ENCODE measurements around the gene RCSD1. TPM values are rescaled to one million over a fixed set of nuclear protein-coding genes. Genes with fewer than 3 reads are reported as not detected.

Gene RCSD1
- total and polyA plus RNA-seq, 2 of the 13 experiments (the other 11 are each of a cell fraction or from before 2014, with no cell fraction given), result not detected

DNA sequence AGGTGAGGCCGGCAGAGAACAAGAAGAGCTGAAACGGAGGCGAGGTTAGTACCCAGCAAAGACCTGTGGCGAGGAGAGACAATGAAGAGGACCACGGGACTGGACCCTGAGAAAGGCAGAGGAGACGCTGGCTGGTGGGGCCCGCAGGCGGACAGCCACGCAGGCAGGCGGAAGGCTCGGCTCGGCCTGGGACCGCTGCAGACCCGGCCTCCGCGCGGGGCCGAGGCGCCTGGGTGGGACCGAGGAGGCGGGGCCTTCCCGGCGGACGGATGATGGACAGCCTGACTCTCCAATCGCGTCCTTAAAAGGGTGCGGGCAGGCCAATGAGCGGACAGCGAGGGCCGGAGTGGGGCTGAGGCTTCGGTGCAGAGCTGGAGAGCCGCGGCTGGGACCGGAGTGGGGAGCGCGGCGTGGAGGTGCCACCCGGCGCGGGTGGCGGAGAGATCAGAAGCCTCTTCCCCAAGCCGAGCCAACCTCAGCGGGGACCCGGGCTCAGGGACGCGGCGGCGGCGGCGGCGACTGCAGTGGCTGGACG lies 91.7 kb downstream of the RCSD1 start, which contains the start of gene MPZL1 (continued):
- TF ChIP-seq, protein P1, sequence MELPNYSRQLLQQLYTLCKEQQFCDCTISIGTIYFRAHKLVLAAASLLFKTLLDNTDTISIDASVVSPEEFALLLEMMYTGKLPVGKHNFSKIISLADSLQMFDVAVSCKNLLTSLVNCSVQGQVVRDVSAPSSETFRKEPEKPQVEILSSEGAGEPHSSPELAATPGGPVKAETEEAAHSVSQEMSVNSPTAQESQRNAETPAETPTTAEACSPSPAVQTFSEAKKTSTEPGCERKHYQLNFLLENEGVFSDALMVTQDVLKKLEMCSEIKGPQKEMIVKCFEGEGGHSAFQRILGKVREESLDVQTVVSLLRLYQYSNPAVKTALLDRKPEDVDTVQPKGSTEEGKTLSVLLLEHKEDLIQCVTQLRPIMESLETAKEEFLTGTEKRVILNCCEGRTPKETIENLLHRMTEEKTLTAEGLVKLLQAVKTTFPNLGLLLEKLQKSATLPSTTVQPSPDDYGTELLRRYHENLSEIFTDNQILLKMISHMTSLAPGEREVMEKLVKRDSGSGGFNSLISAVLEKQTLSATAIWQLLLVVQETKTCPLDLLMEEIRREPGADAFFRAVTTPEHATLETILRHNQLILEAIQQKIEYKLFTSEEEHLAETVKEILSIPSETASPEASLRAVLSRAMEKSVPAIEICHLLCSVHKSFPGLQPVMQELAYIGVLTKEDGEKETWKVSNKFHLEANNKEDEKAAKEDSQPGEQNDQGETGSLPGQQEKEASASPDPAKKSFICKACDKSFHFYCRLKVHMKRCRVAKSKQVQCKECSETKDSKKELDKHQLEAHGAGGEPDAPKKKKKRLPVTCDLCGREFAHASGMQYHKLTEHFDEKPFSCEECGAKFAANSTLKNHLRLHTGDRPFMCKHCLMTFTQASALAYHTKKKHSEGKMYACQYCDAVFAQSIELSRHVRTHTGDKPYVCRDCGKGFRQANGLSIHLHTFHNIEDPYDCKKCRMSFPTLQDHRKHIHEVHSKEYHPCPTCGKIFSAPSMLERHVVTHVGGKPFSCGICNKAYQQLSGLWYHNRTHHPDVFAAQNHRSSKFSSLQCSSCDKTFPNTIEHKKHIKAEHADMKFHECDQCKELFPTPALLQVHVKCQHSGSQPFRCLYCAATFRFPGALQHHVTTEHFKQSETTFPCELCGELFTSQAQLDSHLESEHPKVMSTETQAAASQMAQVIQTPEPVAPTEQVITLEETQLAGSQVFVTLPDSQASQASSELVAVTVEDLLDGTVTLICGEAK (IDR thresholded peaks at IDR 0.05), result no peak
- TF ChIP-seq, protein P1 (CRISPR knock-in tag; IDR thresholded peaks at IDR 0.05), result 0 out of 2 replicates have a peak, but pooled peaks have one; percentile 12
- TF ChIP-seq ZNF460 (CRISPR knock-in tag; IDR thresholded peaks at IDR 0.05; ENCODE audit: borderline replicate concordance), result no peak
- no peak for TF ChIP-seq ZNF224 (CRISPR knock-in tag; IDR thresholded peaks at IDR 0.05)
- TF ChIP-seq SMAD1 (CRISPR knock-in tag; IDR thresholded peaks at IDR 0.05; ENCODE audit: borderline replicate concordance, low read depth), result no peak
- peak; percentile 47 to 73; a peak in 3 of 4 replicates for TF ChIP-seq POLR2A (IDR thresholded peaks at IDR 0.05; ENCODE audit: insufficient read depth in 1 of 2, low read depth in 2 of 2, low read length in 2 of 2)
- TF ChIP-seq ZNF337 (CRISPR knock-in tag; IDR thresholded peaks at IDR 0.05; ENCODE audit: borderline replicate concordance, low read depth), result no peak
- TF ChIP-seq NCOA1 (CRISPR knock-in tag; IDR thresholded peaks at IDR 0.05), result 0 out of 2 replicates have a peak, but pooled peaks have one; percentile 48
- peak; percentile 76 for TF ChIP-seq GABPB1 (CRISPR knock-in tag; IDR thresholded peaks at IDR 0.05)
- TF ChIP-seq, protein P2, sequence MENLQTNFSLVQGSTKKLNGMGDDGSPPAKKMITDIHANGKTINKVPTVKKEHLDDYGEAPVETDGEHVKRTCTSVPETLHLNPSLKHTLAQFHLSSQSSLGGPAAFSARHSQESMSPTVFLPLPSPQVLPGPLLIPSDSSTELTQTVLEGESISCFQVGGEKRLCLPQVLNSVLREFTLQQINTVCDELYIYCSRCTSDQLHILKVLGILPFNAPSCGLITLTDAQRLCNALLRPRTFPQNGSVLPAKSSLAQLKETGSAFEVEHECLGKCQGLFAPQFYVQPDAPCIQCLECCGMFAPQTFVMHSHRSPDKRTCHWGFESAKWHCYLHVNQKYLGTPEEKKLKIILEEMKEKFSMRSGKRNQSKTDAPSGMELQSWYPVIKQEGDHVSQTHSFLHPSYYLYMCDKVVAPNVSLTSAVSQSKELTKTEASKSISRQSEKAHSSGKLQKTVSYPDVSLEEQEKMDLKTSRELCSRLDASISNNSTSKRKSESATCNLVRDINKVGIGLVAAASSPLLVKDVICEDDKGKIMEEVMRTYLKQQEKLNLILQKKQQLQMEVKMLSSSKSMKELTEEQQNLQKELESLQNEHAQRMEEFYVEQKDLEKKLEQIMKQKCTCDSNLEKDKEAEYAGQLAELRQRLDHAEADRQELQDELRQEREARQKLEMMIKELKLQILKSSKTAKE (CRISPR knock-in tag; IDR thresholded peaks at IDR 0.05; ENCODE audit: borderline replicate concordance), result no peak
- TF ChIP-seq SP5 (CRISPR knock-in tag; IDR thresholded peaks at IDR 0.05; ENCODE audit: borderline replicate concordance, low read depth), result peak; percentile 36; the same call in 1 of the 2 replicates
- TF ChIP-seq ZNF24 (IDR thresholded peaks at IDR 0.05), result no peak
- TF ChIP-seq ZNF350 (CRISPR knock-in tag; IDR thresholded peaks at IDR 0.05; ENCODE audit: borderline replicate concordance, low read depth), result no peak
- no peak for TF ChIP-seq ZNF749 (CRISPR knock-in tag; IDR thresholded peaks at IDR 0.05; ENCODE audit: borderline replicate concordance)
- TF ChIP-seq NR3C1 (CRISPR knock-in tag; IDR thresholded peaks at IDR 0.05), result no peak
- no peak for TF ChIP-seq ZNF7 (CRISPR knock-in tag; IDR thresholded peaks at IDR 0.05)
- TF ChIP-seq PAWR (CRISPR knock-in tag; IDR thresholded peaks at IDR 0.05; ENCODE audit: borderline replicate concordance), result no peak
- TF ChIP-seq RXRB (CRISPR knock-in tag; IDR thresholded peaks at IDR 0.05; ENCODE audit: borderline replicate concordance), result peak; percentile 29; the same call in 1 of the 2 replicates
- TF ChIP-seq SPEN (CRISPR knock-in tag; IDR thresholded peaks at IDR 0.05; ENCODE audit: low read depth), result peak; percentile 56; the same call in 1 of the 2 replicates
- 0 out of 2 replicates have a peak, but pooled peaks have one; percentile 51 for TF ChIP-seq SIN3A (IDR thresholded peaks at IDR 0.05; ENCODE audit: borderline replicate concordance, low read depth, low read length)
- TF ChIP-seq ESRRA (CRISPR knock-in tag; IDR thresholded peaks at IDR 0.05; ENCODE audit: low read depth), result no peak
